ENCODE measurements around the gene PLCXD3. TPM values are rescaled to one million over a fixed set of nuclear protein-coding genes. Genes with fewer than 3 reads are reported as not detected.

The PLCXD3 gene
- total RNA-seq, 2 donors from 2014 or later, result not detected

DNA sequence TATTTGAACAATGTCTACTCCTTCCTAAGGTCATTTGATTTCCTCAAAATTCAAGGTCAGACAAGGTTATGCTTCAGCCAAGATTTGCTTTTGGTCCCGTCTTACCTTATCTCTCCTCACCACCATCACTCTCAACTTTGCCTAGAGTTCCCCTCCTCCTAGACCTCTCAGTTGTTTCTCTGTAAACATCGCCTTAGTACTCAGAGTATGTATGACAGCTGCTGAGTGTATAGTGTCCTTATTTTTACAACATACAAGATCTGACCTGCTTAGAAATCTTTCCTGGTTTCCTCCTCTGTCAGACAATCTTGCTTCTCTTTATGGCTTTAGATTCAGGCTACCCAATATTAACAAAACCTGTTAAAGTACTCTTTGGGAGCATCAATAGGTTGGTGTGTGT is 247.1 kb downstream of the PLCXD3 start:
- Mint-ChIP-seq H3K36me3 (no peaks in the 10 kb centered on the region), H3K4me1 (ENCODE audit: low read depth in 2 of 2) (no peaks in the 10 kb centered on the region), H3K9me3 (peaks cover 10% of the 10 kb centered on the region), H3K4me3 (no peak overlapping the region), H3K27ac (no peak overlapping the region), H3K27me3 (no peaks in the 10 kb centered on the region)
- DNase-seq (ENCODE audit: low spot score) (no peak), ATAC-seq (no peak)

Data from natural killer cell treated with Interleukin-12 subunit alpha and Interleukin-12 subunit beta and Interleukin-15 and Interleukin-18, amount 100 ng/mL, for 72 hours (primary cell).